Coronary artery (tissue), 2 donors: Measurements from ENCODE around the gene RNASEH1.

ENCODE experiments used
- DNase-seq: peaks from one replicate; pipeline ENCODE4 v3.0.0-alpha.2; 2017; ENCODE audit warnings: low spot score
- H3K27ac ChIP-seq, 2 donors: fragments of 200-600 bp; sonication (generic); one replicate each; pipeline ENCODE4 v1.5.1; 2016 to 2019
- H3K4me3 ChIP-seq: fragments of 200-600 bp; sonication (generic); 2 replicates; pipeline ENCODE4 v1.5.1; 2016; ENCODE audit warnings: mild to moderate bottlenecking, moderate library complexity
- CTCF ChIP-seq: fragments of 200-600 bp; sonication (generic); IDR thresholded peaks from one replicate; pipeline ENCODE4 v1.5.1; 2019; ENCODE audit warnings: antibody characterized with exemption

The RNASEH1 gene

GRCh38 chr2:3566806-3567205, 8.7 kb upstream of the RNASEH1 start:
- no peak overlapping the region for H3K27ac ChIP-seq
- no peak overlapping the region for H3K4me3 ChIP-seq
- TF ChIP-seq CTCF = no peak
- DNase-seq = no peak

- no peak for TF ChIP-seq CTCF
- no peak overlapping the region for H3K4me3 ChIP-seq
- no peak overlapping the region for H3K27ac ChIP-seq
- no peak for DNase-seq
These were observed 7.0 kb upstream of the RNASEH1 start for GRCh38 chr2:3565117-3565516.

- no peak overlapping the region for H3K27ac ChIP-seq
- no peak for TF ChIP-seq CTCF
- H3K4me3 ChIP-seq = no peak overlapping the region
- no peak for DNase-seq
These were observed 5.4 kb upstream of the RNASEH1 start for GRCh38 chr2:3563521-3563976.

GRCh38 chr2:3557639-3558204, 411 bp downstream of the RNASEH1 start:
- H3K4me3 ChIP-seq = peak overlapping the region; percentile 81
- no peak for TF ChIP-seq CTCF
- DNase-seq = no peak
- peak overlapping the region; percentile 86 to 91 for H3K27ac ChIP-seq

- no peak overlapping the region for H3K27ac ChIP-seq
- H3K4me3 ChIP-seq = no peak overlapping the region
- TF ChIP-seq CTCF = no peak
- DNase-seq = no peak
These were observed 4.2 kb downstream of the RNASEH1 start for GRCh38 chr2:3553946-3554345.

GRCh38 chr2:3547915-3548314, 10.2 kb downstream of the RNASEH1 start:
- no peak overlapping the region for H3K27ac ChIP-seq
- no peak for DNase-seq
- H3K4me3 ChIP-seq = no peak overlapping the region
- TF ChIP-seq CTCF = no peak

- TF ChIP-seq CTCF = no peak
- no peak for DNase-seq
- Histone ChIP-seq H3K27ac (no peak overlapping the region), H3K4me3 (no peak overlapping the region)
These were observed 12.2 kb downstream of the RNASEH1 start for GRCh38 chr2:3545788-3546478.
